ENCODE data around the gene SCRN1. TPM values are rescaled to one million over a fixed set of nuclear protein-coding genes. Genes with fewer than 3 reads are reported as not detected.

Gene SCRN1
- total RNA-seq, 4 donors from 2014 or later: 1.8 to 3.8 (median 2.7) TPM

DNA sequence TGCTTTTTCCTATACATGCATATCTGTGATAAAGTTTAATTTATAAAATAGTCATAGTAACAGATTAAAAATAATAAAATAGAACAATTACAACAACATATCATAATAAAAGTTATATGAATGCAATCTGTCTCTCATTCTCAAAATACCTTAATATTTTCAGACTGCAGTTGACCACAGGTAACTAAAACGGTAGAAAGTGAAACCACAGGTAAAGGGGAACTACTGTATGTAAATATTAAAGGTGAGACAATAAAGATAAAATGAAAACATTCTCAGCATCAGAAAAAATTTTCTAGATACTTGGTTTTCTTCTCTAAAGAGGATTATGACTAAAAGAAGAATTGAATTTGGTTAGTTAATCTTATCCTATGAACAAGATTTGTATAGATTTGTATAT is 30.9 kb upstream of the SCRN1 start:
- in situ Hi-C loops (cut with MboI; ENCODE audit: low sequenced_read_pairs in 4 of 4) (no loop called here), intact Hi-C loops (cut with DNase I; ENCODE audit: low total_unique reads) (loop anchor here (10.0 kb wide), 1 partner anchor 336 kb away; no protein-coding TSS in a partner anchor)
- TF ChIP-seq POLR2A (IDR thresholded peaks at IDR 0.05) (no peak), CTCF (IDR thresholded peaks at IDR 0.05 in 4 of 5, conservative IDR thresholded peaks at IDR 0.05 in 1 of 5) (no peak)
- H3K4me1 ChIP-seq: peaks cover 6 to 10% of the 10 kb centered on the region in 2 donors
- no peak for ATAC-seq
- H3K4me3 ChIP-seq: no peak overlapping the region
- no peaks in the 10 kb centered on the region for H3K27me3 ChIP-seq
- no peak overlapping the region for H3K27ac ChIP-seq
- DNase-seq: no peak
- H3K36me3 ChIP-seq: no peaks in the 10 kb centered on the region
- no peaks in the 10 kb centered on the region for H3K9me3 ChIP-seq

- Histone ChIP-seq H3K36me3 (no peaks in the 10 kb centered on the region), H3K27me3 (no peaks in the 10 kb centered on the region), H3K4me1 (peaks cover under 1 to 4% of the 10 kb centered on the region in 2 donors), H3K27ac (no peak overlapping the region), H3K4me3 (no peak overlapping the region), H3K9me3 (no peaks in the 10 kb centered on the region)
- ATAC-seq (no peak), DNase-seq (no peak)
- TF ChIP-seq CTCF (IDR thresholded peaks at IDR 0.05 in 4 of 5, conservative IDR thresholded peaks at IDR 0.05 in 1 of 5) (no peak), POLR2A (IDR thresholded peaks at IDR 0.05) (no peak)
- in situ Hi-C loops (cut with MboI; ENCODE audit: low sequenced_read_pairs in 4 of 4): no loop called here
- intact Hi-C loops (cut with DNase I; ENCODE audit: low total_unique reads): loop anchor here (10.0 kb wide), 1 partner anchor 335 kb away; no protein-coding TSS in a partner anchor
Measured at GRCh38 chr7:30019960-30020359, 30.4 kb upstream of the SCRN1 start.

GRCh38 chr7:30019387-30019786 is 29.8 kb upstream of the SCRN1 start:
- H3K36me3 ChIP-seq: peaks cover 0 to 5% of the 10 kb centered on the region in 2 donors
- no peak overlapping the region for H3K4me3 ChIP-seq
- H3K27me3 ChIP-seq: no peaks in the 10 kb centered on the region
- no peaks in the 10 kb centered on the region for H3K4me1 ChIP-seq
- in situ Hi-C loops (cut with MboI; ENCODE audit: low sequenced_read_pairs in 4 of 4) (no loop called here), intact Hi-C loops (cut with DNase I; ENCODE audit: low total_unique reads) (no loop called here)
- TF ChIP-seq CTCF (IDR thresholded peaks at IDR 0.05 in 4 of 5, conservative IDR thresholded peaks at IDR 0.05 in 1 of 5) (no peak), POLR2A (IDR thresholded peaks at IDR 0.05) (no peak)
- no peak for ATAC-seq
- no peak for DNase-seq
- H3K27ac ChIP-seq: no peak overlapping the region
- H3K9me3 ChIP-seq: no peaks in the 10 kb centered on the region

GRCh38 chr7:30018451-30018850 is 28.9 kb upstream of the SCRN1 start:
- TF ChIP-seq POLR2A (IDR thresholded peaks at IDR 0.05) (no peak), CTCF (IDR thresholded peaks at IDR 0.05 in 4 of 5, conservative IDR thresholded peaks at IDR 0.05 in 1 of 5) (no peak)
- in situ Hi-C loops (cut with MboI; ENCODE audit: low sequenced_read_pairs in 4 of 4) (no loop called here), intact Hi-C loops (cut with DNase I; ENCODE audit: low total_unique reads) (no loop called here)
- no peak overlapping the region for H3K27ac ChIP-seq
- H3K36me3 ChIP-seq: peaks cover 0 to 13% of the 10 kb centered on the region in 2 donors
- H3K4me3 ChIP-seq: no peak overlapping the region
- H3K27me3 ChIP-seq: no peaks in the 10 kb centered on the region
- no peaks in the 10 kb centered on the region for H3K4me1 ChIP-seq
- no peak for DNase-seq
- no peaks in the 10 kb centered on the region for H3K9me3 ChIP-seq
- ATAC-seq: no peak

GRCh38 chr7:30012757-30013156 is 23.2 kb upstream of the SCRN1 start:
- intact Hi-C loops (cut with DNase I; ENCODE audit: low total_unique reads) (no loop called here), in situ Hi-C loops (cut with MboI; ENCODE audit: low sequenced_read_pairs in 4 of 4) (no loop called here)
- DNase-seq (no peak), ATAC-seq (no peak)
- H3K9me3 ChIP-seq: no peaks in the 10 kb centered on the region
- H3K36me3 ChIP-seq: peaks cover 0 to 13% of the 10 kb centered on the region in 2 donors
- H3K4me3 ChIP-seq: no peak overlapping the region
- TF ChIP-seq CTCF (IDR thresholded peaks at IDR 0.05 in 4 of 5, conservative IDR thresholded peaks at IDR 0.05 in 1 of 5) (no peak), POLR2A (IDR thresholded peaks at IDR 0.05) (no peak)
- no peak overlapping the region for H3K27ac ChIP-seq
- H3K27me3 ChIP-seq: no peaks in the 10 kb centered on the region
- H3K4me1 ChIP-seq: no peaks in the 10 kb centered on the region
